GM11168 (cell line): Measurements from ENCODE around the gene SUMO1.

ENCODE experiments used
- in situ Hi-C: fragments of 300-500 bp; cut with MboI; formaldehyde crosslinking; loops from one replicate; pipeline ENCODE4 v1.12.0; 2022; ENCODE audit warnings: low sequenced_read_pairs; ENCODE audit not compliant: unreplicated experiment

Gene SUMO1

GRCh38 chr2:202157211-202157990 is 81.0 kb downstream of the SUMO1 start:
- in situ Hi-C loops = no loop called here
